Stimulated activated CD8-positive, alpha-beta memory T cell treated with anti-CD3 and anti-CD28 coated beads, Interleukin-15, amount 100 ng/mL, for 48 hours (primary cell): ENCODE results near the gene MYO7A.

Source experiments
- DNase-seq, 2 donors: peaks; one replicate each; pipeline ENCODE4 v3.0.0-alpha.2; 2020; ENCODE audit warnings: low read depth in 2 of 2

The MYO7A gene

GRCh38 chr11:77213589-77214428 is 85.8 kb downstream of the MYO7A start:
- no peak for DNase-seq

GRCh38 chr11:77214557-77214956 is 86.5 kb downstream of the MYO7A start:
- DNase-seq = no peak

GRCh38 chr11:77215106-77215505 is 87.1 kb downstream of the MYO7A start:
- no peak for DNase-seq

GRCh38 chr11:77217156-77217555 is 89.1 kb downstream of the MYO7A start:
- no peak for DNase-seq

- DNase-seq = no peak
Observed at GRCh38 chr11:77223797-77224196, 95.8 kb downstream of the MYO7A start.

- no peak for DNase-seq
Observed at GRCh38 chr11:77230878-77231605, 103.0 kb downstream of the MYO7A start.

- DNase-seq = no peak
Observed at GRCh38 chr11:77231800-77232199, 103.8 kb downstream of the MYO7A start.

GRCh38 chr11:77232242-77232641 is 104.2 kb downstream of the MYO7A start:
- no peak for DNase-seq

- DNase-seq = no peak
Observed at GRCh38 chr11:77233011-77233410, 105.0 kb downstream of the MYO7A start.

GRCh38 chr11:77236901-77237300 is 108.9 kb downstream of the MYO7A start:
- no peak for DNase-seq

GRCh38 chr11:77244277-77245027 is 116.4 kb downstream of the MYO7A start:
- no peak for DNase-seq

- DNase-seq = no peak
Observed at GRCh38 chr11:77249427-77249826, 121.4 kb downstream of the MYO7A start.

GRCh38 chr11:77250881-77251640 is 123.0 kb downstream of the MYO7A start:
- no peak for DNase-seq

GRCh38 chr11:77252555-77253270 is 124.7 kb downstream of the MYO7A start:
- DNase-seq = no peak

- no peak for DNase-seq
Observed at GRCh38 chr11:77253690-77254089, 125.6 kb downstream of the MYO7A start.

GRCh38 chr11:77259641-77260040 is 131.6 kb downstream of the MYO7A start:
- DNase-seq = no peak

GRCh38 chr11:77262803-77263202 is 134.8 kb downstream of the MYO7A start:
- no peak for DNase-seq
